Measurements from ENCODE around the gene ZDHHC5.

- TF ChIP-seq CTCF (IDR thresholded peaks at IDR 0.05; ENCODE audit: low read length) (no peak), EZH2 (IDR thresholded peaks at IDR 0.05; ENCODE audit: borderline replicate concordance, low read length) (no peak)
These were observed 494 bp downstream of the ZDHHC5 start for GRCh38 chr11:57668434-57668782.
